ENCODE results near the gene HADHA.
"Not testable (repeated sequence)": the region's sequence is repeated elsewhere in the genome, so short reads cannot be mapped to it uniquely, and the experiment has no call there.

The HADHA gene

GRCh38 chr2:26244309-26245230 is at the start of gene HADHA, which contains the start of gene HADHB:
TSS of gene HADHA (minus strand) at chr2:26244632. CDS start at chr2:26244596, 36 bp downstream.
TSS of gene HADHB (plus strand) at chr2:26244939. CDS start at chr2:26254255, 9,316 bp downstream.
- peak; percentile 78 to 88 for DNase-seq

GRCh38 chr2:26292646-26293045 is 48.2 kb upstream of the HADHA start:
- DNase-seq = no peak

- no peak for DNase-seq
Measured at GRCh38 chr2:26290001-26290400, 45.6 kb upstream of the HADHA start.

GRCh38 chr2:26285931-26286330 is 41.5 kb upstream of the HADHA start:
- no peak for DNase-seq

GRCh38 chr2:26284132-26284531 is 39.7 kb upstream of the HADHA start:
- DNase-seq = no peak

- no peak for DNase-seq
Measured at GRCh38 chr2:26283606-26284005, 39.2 kb upstream of the HADHA start.

- no peak for DNase-seq
Measured at GRCh38 chr2:26281226-26281625, 36.8 kb upstream of the HADHA start.

- no peak for DNase-seq
Measured at GRCh38 chr2:26279886-26280285, 35.5 kb upstream of the HADHA start.

- DNase-seq = no peak
Measured at GRCh38 chr2:26276484-26277227, 32.2 kb upstream of the HADHA start.

- peak in 1 of 2 donors; percentile 24 for DNase-seq
Measured at GRCh38 chr2:26274058-26274613, 29.7 kb upstream of the HADHA start.

GRCh38 chr2:26273501-26273900 is 29.1 kb upstream of the HADHA start:
- DNase-seq = no peak

GRCh38 chr2:26270373-26270772 is 25.9 kb upstream of the HADHA start:
- no peak for DNase-seq

- DNase-seq = no peak
Measured at GRCh38 chr2:26269571-26270158, 25.2 kb upstream of the HADHA start.

GRCh38 chr2:26268670-26269385 is 24.4 kb upstream of the HADHA start:
- DNase-seq = not testable (repeated sequence)

- DNase-seq = no peak
Measured at GRCh38 chr2:26268213-26268612, 23.8 kb upstream of the HADHA start.

- DNase-seq = not testable (repeated sequence)
Measured at GRCh38 chr2:26258836-26259235, 14.4 kb upstream of the HADHA start.

- DNase-seq = no peak
Measured at GRCh38 chr2:26255759-26256384, 11.4 kb upstream of the HADHA start.

GRCh38 chr2:26251893-26252292 is 7.5 kb upstream of the HADHA start:
- DNase-seq = no peak

- no peak for DNase-seq
Measured at GRCh38 chr2:26249625-26250024, 5.2 kb upstream of the HADHA start.

GRCh38 chr2:26246818-26247217 is 2.4 kb upstream of the HADHA start:
- DNase-seq = no peak

- DNase-seq = no peak
Measured at GRCh38 chr2:26245810-26246209, 1.4 kb upstream of the HADHA start.

- peak in 1 of 2 donors; percentile 40 for DNase-seq
Measured at GRCh38 chr2:26245231-26245732, 850 bp upstream of the HADHA start.
